Breast epithelium (tissue), 3 donors: Measurements from ENCODE around the gene CIPC.

Source experiments
- CTCF ChIP-seq, 3 donors: fragments of 450-650 bp; IDR thresholded peaks; one replicate each; pipeline ENCODE4 v1.5.1; 2016 to 2017; ENCODE audit warnings: antibody characterized with exemption in 3 of 3, mild to moderate bottlenecking in 3 of 3, moderate library complexity in 3 of 3
- POLR2A ChIP-seq: fragments of 450-650 bp; IDR thresholded peaks from one replicate; pipeline ENCODE4 v1.6.1; 2016; ENCODE audit warnings: antibody characterized with exemption, mild to moderate bottlenecking, moderate library complexity
- POLR2AphosphoS5 ChIP-seq, 3 donors: sonication (generic); formaldehyde crosslinking; IDR thresholded peaks; one replicate each; pipeline ENCODE4 v1.6.1; 2017; ENCODE audit warnings: antibody characterized with exemption in 3 of 3

GRCh38 chr14:77105145-77105939 lies 7.3 kb downstream of the CIPC start:
- TF ChIP-seq CTCF (IDR thresholded peaks at IDR 0.05) (no peak), POLR2A (no peak), POLR2AphosphoS5 (IDR thresholded peaks at IDR 0.05) (no peak)
